ENCODE results near the gene PMFBP1.

Gene PMFBP1

GRCh38 chr16:72134507-72134906 is 37.4 kb downstream of the PMFBP1 start:
- DNase-seq (ENCODE audit: low read depth in 3 of 3): no peak

DNA sequence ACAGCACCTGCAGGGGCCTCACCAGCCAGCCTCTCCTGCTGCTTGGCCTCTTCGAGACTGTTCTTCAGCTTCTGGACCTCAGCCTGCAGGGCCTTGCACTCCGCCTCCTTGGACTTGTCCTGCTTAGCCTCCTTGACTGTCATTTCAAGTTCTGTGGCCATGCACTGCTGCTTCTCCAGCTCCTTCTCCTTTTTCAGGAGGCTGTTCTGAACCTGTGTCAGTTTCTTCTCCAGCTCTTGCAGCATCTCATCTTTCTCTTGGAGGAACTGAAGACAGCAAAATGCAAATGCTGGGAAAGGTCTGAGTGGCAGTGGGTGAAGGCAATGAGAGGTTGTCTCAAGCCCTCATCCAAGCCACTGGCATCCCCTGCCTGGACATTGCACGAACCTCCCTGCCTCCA is 39.2 kb downstream of the PMFBP1 start:
- DNase-seq (ENCODE audit: low read depth in 3 of 3): no peak

- DNase-seq (ENCODE audit: low read depth in 3 of 3): no peak
Observed at GRCh38 chr16:72131036-72131435, 40.9 kb downstream of the PMFBP1 start.

- DNase-seq (ENCODE audit: low read depth in 3 of 3): no peak
Observed at GRCh38 chr16:72129976-72130656, 41.8 kb downstream of the PMFBP1 start.

GRCh38 chr16:72128701-72129100 is 43.3 kb downstream of the PMFBP1 start:
- DNase-seq (ENCODE audit: low read depth in 3 of 3): no peak

DNA sequence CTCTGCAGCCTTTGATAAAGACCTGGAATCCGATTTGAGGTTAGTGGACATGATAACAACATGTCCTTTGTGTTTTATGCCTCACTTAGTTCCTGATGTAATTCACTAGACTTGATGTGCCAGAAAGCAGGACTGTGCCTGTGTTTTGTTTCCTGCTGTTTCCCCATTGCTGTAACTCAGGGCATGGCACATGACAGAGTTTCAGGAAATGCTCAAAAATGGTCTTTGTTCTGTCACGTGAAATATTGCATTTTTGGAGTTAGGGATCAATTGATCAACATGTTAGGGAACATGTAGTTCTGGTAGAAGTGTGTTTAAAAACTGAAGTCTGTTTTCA is 45.6 kb downstream of the PMFBP1 start:
- DNase-seq (ENCODE audit: low read depth in 3 of 3): no peak

- no peak for DNase-seq (ENCODE audit: low read depth in 3 of 3)
Observed at GRCh38 chr16:72125635-72126428, 46.1 kb downstream of the PMFBP1 start.

- DNase-seq (ENCODE audit: low read depth in 3 of 3): peak; percentile 31 to 59 (median 38)
Observed at GRCh38 chr16:72124761-72125634, 47.0 kb downstream of the PMFBP1 start.

DNA sequence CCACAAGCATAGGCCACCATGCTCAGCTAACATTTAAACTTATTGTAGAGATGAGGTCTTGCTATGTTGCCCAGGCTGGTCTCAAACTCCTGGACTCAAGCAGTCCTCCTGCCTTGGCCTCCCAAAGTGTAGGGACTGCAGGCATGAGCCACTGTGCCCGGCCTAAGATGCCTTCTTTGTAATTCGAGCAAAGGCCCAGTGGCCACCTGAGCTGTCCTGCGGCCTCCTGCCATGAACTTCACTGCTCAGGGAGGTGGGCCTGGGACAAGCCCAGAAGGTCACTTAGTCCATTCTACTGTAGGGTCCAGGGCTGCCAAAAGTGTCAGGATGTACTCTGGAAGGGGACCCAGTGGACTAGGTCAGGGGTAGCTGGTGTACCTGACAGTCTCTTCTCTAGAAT is 47.8 kb downstream of the PMFBP1 start:
- no peak for DNase-seq (ENCODE audit: low read depth in 3 of 3)

GRCh38 chr16:72123426-72123825 is 48.5 kb downstream of the PMFBP1 start:
- DNase-seq (ENCODE audit: low read depth in 3 of 3): no peak

DNA sequence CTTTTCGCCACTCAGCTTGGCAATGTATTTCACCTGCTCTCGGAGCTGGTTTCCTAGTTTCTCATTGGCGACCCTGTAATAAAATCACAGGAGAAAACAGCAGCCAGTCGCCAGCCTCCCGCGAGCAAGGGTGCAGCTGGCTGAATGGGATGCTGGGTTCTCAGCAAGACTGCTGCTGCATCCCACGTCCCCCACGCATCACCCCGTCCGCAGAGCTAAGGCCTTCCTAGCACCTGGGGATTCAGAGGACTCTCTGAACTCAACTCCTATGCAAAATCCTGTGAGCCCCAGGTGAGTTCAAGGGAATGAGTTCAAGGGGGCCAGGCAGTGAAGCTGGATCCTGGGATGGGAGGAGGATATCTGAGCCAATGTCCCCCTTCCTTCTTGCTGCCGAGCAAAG is 49.0 kb downstream of the PMFBP1 start:
- no peak for DNase-seq (ENCODE audit: low read depth in 3 of 3)

DNA sequence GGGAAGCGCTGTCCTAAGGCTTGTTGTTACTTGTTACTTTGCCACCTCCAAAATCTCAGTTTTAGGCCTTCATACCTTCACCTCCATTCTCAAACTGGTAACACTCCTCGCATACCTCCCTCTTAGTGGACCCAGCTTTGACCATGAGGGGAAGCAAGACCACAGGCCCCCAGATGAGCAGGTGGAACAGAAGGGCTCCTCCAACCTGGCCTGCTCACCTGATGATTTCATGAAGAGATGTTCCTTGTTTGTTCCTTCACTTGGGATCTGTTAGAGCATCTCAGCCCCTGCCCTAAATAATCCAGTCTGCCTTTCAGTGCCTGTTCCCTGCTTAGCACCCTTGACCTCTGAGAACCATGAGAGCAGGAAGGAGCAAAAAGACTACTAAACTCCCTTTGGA is 49.6 kb downstream of the PMFBP1 start:
- DNase-seq (ENCODE audit: low read depth in 3 of 3): no peak

DNA sequence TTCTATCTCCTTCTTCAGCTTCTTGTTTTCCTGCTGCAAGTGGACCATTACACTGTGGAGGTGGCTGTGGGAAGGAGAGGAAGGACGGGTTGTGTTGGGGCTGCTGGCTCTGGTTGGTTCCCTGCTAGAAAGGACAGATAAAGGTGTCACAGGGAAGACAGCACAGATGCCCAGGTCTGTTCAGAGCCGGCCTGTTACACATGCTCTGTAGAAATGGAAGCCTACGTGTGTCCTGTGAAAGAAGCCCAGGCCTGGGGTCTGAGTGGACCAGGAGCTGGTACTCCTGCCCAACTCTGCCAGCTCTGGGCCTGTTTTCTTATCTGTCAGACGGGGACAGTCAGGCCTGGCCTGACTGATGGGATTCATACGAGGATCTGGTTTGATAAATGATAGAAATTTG is 51.9 kb downstream of the PMFBP1 start:
- no peak for DNase-seq (ENCODE audit: low read depth in 3 of 3)

DNA sequence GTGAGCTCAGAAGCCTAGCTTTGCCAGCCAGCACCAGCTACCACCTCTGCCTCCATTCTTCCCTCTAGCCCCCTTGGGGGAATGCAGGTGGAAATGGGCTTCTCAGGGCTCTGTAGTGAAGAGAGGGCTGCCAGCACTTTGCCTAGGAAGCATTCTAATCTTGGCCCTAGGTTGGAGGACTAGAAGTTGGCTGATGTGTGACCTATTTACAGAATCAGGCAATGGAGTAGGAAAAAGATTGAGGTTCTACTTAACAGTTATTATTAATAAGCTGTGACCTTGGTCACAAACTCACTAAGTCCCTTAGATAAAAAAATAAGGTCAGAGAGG is 58.4 kb downstream of the PMFBP1 start:
- DNase-seq (ENCODE audit: low read depth in 3 of 3): no peak

GRCh38 chr16:72112906-72113615 is 58.9 kb downstream of the PMFBP1 start:
- DNase-seq (ENCODE audit: low read depth in 3 of 3): no peak

DNA sequence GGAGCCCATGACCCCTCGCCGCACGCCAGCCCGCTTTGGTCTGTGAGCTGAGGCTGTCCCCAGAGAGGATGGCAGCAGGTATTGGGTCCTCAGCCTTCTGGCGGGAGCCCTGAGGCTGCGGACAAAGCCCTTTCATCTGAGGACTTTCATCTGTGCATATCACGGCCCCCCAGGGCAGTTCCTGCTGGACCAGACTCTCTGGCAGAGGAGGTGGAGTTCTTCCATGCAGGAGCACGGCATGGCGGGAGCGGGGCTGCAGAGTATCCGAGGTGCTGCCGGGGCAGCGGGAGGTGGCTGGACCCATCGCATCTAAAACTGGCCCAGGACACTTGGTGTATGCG is 59.5 kb downstream of the PMFBP1 start:
- no peak for DNase-seq (ENCODE audit: low read depth in 3 of 3)

DNA sequence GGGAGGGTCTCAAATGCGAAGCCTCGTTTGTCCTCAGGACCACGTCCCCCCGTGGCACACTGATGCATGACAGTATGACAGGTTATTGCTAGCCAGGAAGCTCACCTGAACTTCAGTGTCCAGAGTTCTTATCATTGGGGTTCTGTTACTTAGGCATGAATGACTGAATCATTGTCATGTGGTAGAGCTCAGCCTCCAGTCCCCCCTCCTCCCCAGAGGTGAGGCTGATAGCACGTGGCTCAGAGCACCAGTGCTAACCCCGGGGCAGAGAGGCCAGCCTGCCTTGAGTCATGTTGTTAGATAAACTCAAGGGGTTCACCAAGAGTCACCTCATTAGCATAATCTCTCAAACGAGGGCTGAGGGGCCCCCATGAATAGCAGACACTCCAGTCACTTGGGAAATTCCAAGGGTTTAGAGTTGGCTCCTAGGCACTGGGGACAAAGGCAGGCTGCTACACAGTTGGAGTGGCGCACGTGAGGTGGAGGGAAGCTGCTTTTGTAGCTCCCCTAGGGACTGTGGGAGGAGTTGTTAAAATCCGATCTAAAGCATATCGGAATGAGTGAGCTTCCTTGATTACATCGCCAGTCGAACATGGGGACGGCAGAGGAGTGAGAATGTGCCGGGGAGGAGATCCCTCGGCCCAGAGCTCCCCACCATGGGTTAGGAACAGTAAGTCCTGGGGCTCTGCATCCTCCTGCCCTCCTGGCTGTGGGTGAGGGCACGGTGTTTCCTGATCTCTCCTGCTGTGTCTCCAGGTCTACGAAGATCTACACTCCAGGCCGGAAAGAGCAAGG is 60.1 kb downstream of the PMFBP1 start:
- DNase-seq (ENCODE audit: low read depth in 3 of 3): no peak

- no peak for DNase-seq (ENCODE audit: low read depth in 3 of 3)
Observed at GRCh38 chr16:72110662-72111615, 61.0 kb downstream of the PMFBP1 start.

- DNase-seq (ENCODE audit: low read depth in 3 of 3): no peak
Observed at GRCh38 chr16:72109966-72110530, 61.9 kb downstream of the PMFBP1 start.

- no peak for DNase-seq (ENCODE audit: low read depth in 3 of 3)
Observed at GRCh38 chr16:72109300-72109699, 62.7 kb downstream of the PMFBP1 start.

Data from stimulated activated CD4-positive, alpha-beta T cell treated with anti-CD3 and anti-CD28 coated beads, TNF-alpha, amount 100 ng/mL, for 24 hours (primary cell).